ENCODE results near the gene TTF1. TPM values are rescaled to one million over a fixed set of nuclear protein-coding genes. Genes with fewer than 3 reads are reported as not detected.
A peak's percentile ranks its signal among the peaks of the same experiment; 100 is the strongest.

Gene TTF1
- total RNA-seq (10 to 100 TPM; 13.0 to 20.3 (median 16.5) TPM), polyA plus RNA-seq (10 to 100 TPM; 20.5 to 25.2 TPM)
- long read RNA-seq, donor 1, partial matches to known transcripts, result 9 of 16 reads
- long read RNA-seq, donor 1, other reads (novel, unspliced or antisense), result 4 of 16 reads
- long read RNA-seq, donor 2, transcript TTF1-203 (10 exons, 1,780 nt), result major isoform, 12 of 26 reads
- long read RNA-seq, donor 2, partial matches to known transcripts, result 11 of 26 reads
- long read RNA-seq, donor 2, other reads (novel, unspliced or antisense), result 3 of 26 reads
- long read RNA-seq, donor 3, partial matches to known transcripts, result 6 of 13 reads
- long read RNA-seq, donor 3, other reads (novel, unspliced or antisense), result 2 of 13 reads

GRCh38 chr9:132406554-132407122 is at the start of gene TTF1:
Gene TTF1 (minus strand): TSS chr9:132406840. CDS start chr9:132402821, 4,019 bp downstream.
- WGBS, 4 donors, result 1 to 2% (median 1%) methylated on average over 33 of the region's 33 CpGs
- peaks cover 0 to 27% (median 13%) of the 10 kb centered on the region in 9 donors for H3K27me3 ChIP-seq
- H3K9me3 ChIP-seq, result no peaks in the 10 kb centered on the region
- peaks cover 0 to 22% (median 15%) of the 10 kb centered on the region in 9 donors for H3K36me3 ChIP-seq
- H3K27ac ChIP-seq, result peak within 1 kb of the TSS; percentile 37 to 91 (median 74)
- H3K4me1 ChIP-seq, result peaks cover 0 to 72% (median 44%) of the 10 kb centered on the region in 12 donors
- ATAC-seq (peak; percentile 74 to 83 (median 77)), DNase-seq (peak; percentile 91 to 95 (median 94))
- intact Hi-C loops (cut with DNase I), result loop anchor here in 2 of 10 donors (2.0 to 10.0 kb wide), 2 partner anchors 44 to 52 kb away; partner anchors contain the start of gene SETX (in 1 of the 2)
- H3K4me3 ChIP-seq, result peak within 1 kb of the TSS; percentile 49 to 99 (median 80)
- TF ChIP-seq CTCF (IDR thresholded peaks at IDR 0.05), result no peak
- TF ChIP-seq POLR2A (IDR thresholded peaks at IDR 0.05), result peak in 1 of 2 donors; percentile 40

GRCh38 chr9:132456241-132456640 is 49.6 kb upstream of the TTF1 start:
- ATAC-seq (no peak), DNase-seq (no peak)
- Histone ChIP-seq H3K9me3 (no peaks in the 10 kb centered on the region), H3K4me1 (no peaks in the 10 kb centered on the region), H3K4me3 (no peak overlapping the region), H3K36me3 (no peaks in the 10 kb centered on the region), H3K27ac (no peak overlapping the region), H3K27me3 (peaks cover 0 to 5% (median 0%) of the 10 kb centered on the region in 9 donors)
- 74 to 93% (median 85%) methylated on average over 8 of the region's 8 CpGs for WGBS, 4 donors
- TF ChIP-seq POLR2A (IDR thresholded peaks at IDR 0.05) (no peak), CTCF (IDR thresholded peaks at IDR 0.05) (no peak)
- intact Hi-C loops (cut with DNase I), result no loop called here

- WGBS, 4 donors, result 85 to 92% (median 90%) methylated on average over 10 of the region's 10 CpGs
- no peak overlapping the region for H3K27ac ChIP-seq
- H3K4me1 ChIP-seq, result no peaks in the 10 kb centered on the region
- intact Hi-C loops (cut with DNase I), result no loop called here
- ATAC-seq, result no peak
- TF ChIP-seq CTCF (IDR thresholded peaks at IDR 0.05) (no peak), POLR2A (IDR thresholded peaks at IDR 0.05) (no peak)
- no peaks in the 10 kb centered on the region for H3K36me3 ChIP-seq
- H3K4me3 ChIP-seq, result no peak overlapping the region
- DNase-seq, result no peak
- peaks cover 0 to 3% (median 0%) of the 10 kb centered on the region in 9 donors for H3K27me3 ChIP-seq
- H3K9me3 ChIP-seq, result no peaks in the 10 kb centered on the region
Measured at GRCh38 chr9:132451276-132451675, 44.6 kb upstream of the TTF1 start.

GRCh38 chr9:132447902-132448301 is 41.3 kb upstream of the TTF1 start:
- TF ChIP-seq CTCF (IDR thresholded peaks at IDR 0.05), result no peak
- TF ChIP-seq POLR2A (IDR thresholded peaks at IDR 0.05), result no peak
- no peaks in the 10 kb centered on the region for H3K4me1 ChIP-seq
- no peaks in the 10 kb centered on the region for H3K36me3 ChIP-seq
- H3K9me3 ChIP-seq, result no peaks in the 10 kb centered on the region
- ATAC-seq, result no peak
- DNase-seq, result no peak
- 89 to 96% (median 90%) methylated on average over 4 of the region's 4 CpGs for WGBS, 4 donors
- peaks cover 0 to 6% (median 0%) of the 10 kb centered on the region in 9 donors for H3K27me3 ChIP-seq
- H3K27ac ChIP-seq, result no peak overlapping the region
- intact Hi-C loops (cut with DNase I), result no loop called here
- H3K4me3 ChIP-seq, result no peak overlapping the region
